BLaER1 (cell line): ENCODE measurements around the gene MGAT2.
"Not testable (repeated sequence)": the region's sequence is repeated elsewhere in the genome, so short reads cannot be mapped to it uniquely, and the experiment has no call there.

Experiments
- H3K27ac ChIP-seq: shearing (Covaris generic); formaldehyde crosslinking; 2 replicates; pipeline ENCODE4 v1.8.1; 2022
- H3K27me3 ChIP-seq: shearing (Covaris generic); formaldehyde crosslinking; 2 replicates; pipeline ENCODE4 v1.8.1; 2022
- H3K36me3 ChIP-seq: shearing (Covaris generic); formaldehyde crosslinking; 2 replicates; pipeline ENCODE4 v1.8.1; 2022
- H3K4me1 ChIP-seq: shearing (Covaris generic); formaldehyde crosslinking; 2 replicates; pipeline ENCODE4 v1.8.1; 2022
- H3K4me2 ChIP-seq: shearing (Covaris generic); formaldehyde crosslinking; 2 replicates; pipeline ENCODE4 v1.8.1; 2022
- H3K4me3 ChIP-seq: shearing (Covaris generic); formaldehyde crosslinking; 2 replicates; pipeline ENCODE4 v1.8.1; 2022
- H3K9ac ChIP-seq: shearing (Covaris generic); formaldehyde crosslinking; 2 replicates; pipeline ENCODE4 v1.8.1; 2022
- H3K9me3 ChIP-seq: shearing (Covaris generic); formaldehyde crosslinking; 2 replicates; pipeline ENCODE4 v1.8.1; 2022
- H4K20me1 ChIP-seq: shearing (Covaris generic); formaldehyde crosslinking; 2 replicates; pipeline ENCODE4 v1.8.1; 2022
- Cebpa-rat ChIP-seq: shearing (Covaris generic); IDR thresholded peaks from 2 replicates; pipeline ENCODE4 v1.8.1; 2022

The MGAT2 gene

DNA sequence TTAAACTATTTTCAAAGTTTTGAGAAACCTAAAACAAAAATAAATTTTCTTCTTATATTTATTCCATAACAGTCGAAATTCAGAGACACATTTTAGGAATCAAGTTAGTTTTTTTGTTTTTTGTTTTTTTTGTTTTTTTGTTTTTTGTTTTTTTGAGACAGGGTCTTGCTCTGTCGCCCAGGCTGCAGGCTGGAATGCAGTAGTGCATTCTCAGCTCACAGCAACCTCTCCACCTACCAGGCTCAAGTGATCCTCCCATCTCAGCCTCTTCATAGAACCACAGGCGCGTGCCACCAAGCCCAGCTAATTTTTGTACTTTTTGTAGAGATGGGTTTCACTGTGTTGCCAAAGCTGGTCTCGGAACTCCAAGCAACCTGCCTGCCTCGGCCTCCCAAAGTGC, 32.9 kb downstream of the MGAT2 start:
- H3K27ac ChIP-seq = no peak overlapping the region
- no peak for TF ChIP-seq Cebpa-rat
- H3K4me2 ChIP-seq = no peak overlapping the region
- no peaks in the 10 kb centered on the region for H3K4me1 ChIP-seq
- H4K20me1 ChIP-seq = peaks cover 5% of the 10 kb centered on the region; the same call in 1 of the 2 replicates
- H3K4me3 ChIP-seq = no peak overlapping the region
- H3K36me3 ChIP-seq = peaks cover 54% of the 10 kb centered on the region
- H3K9me3 ChIP-seq = no peaks in the 10 kb centered on the region
- no peaks in the 10 kb centered on the region for H3K27me3 ChIP-seq
- no peak overlapping the region for H3K9ac ChIP-seq

DNA sequence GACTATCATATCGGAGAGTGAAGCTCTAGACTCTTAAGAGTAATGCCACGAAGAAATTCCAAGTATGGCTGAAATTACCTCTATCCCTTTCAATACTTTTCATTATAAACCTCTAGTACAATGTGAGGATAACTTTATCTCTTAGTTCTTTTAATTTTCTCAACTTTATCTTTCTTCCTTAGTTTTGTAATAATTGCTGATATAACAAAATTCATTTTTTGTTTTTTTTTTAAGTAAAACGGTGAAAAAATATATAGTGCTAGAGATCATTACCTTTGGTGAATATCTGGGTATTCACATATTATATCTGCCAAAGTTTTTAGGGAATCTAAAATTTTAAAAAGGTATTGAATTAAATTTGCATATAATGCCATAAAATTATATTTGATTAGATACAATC, 33.9 kb downstream of the MGAT2 start:
- Histone ChIP-seq H3K9me3 (no peaks in the 10 kb centered on the region), H3K4me2 (no peak overlapping the region), H3K4me3 (no peak overlapping the region), H3K27ac (no peak overlapping the region), H3K4me1 (no peaks in the 10 kb centered on the region), H3K36me3 (peaks cover 47% of the 10 kb centered on the region), H3K9ac (no peak overlapping the region), H3K27me3 (no peaks in the 10 kb centered on the region), H4K20me1 (no peaks in the 10 kb centered on the region; the same call in 1 of the 2 replicates)
- TF ChIP-seq Cebpa-rat = no peak

DNA sequence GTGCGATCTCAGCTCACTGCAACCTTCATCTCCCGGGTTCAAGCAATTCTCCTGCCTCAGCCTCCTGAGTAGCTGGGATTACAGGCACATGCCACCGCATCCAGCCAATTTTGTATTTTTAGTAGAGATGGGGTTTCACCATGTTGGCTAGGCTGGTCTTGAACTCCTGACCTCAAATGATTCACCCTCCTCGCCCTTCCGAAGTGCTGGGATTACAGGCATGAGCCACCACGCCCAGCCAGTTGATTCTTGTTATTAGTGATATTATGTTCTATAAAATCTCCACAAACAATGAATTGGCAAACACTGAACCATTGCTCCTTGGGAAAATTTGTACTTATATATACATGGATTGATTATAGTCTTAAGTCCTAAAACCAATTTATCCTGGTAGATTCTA, 36.9 kb downstream of the MGAT2 start:
- H3K4me2 ChIP-seq, H3K27ac ChIP-seq, H3K9ac ChIP-seq, H3K27me3 ChIP-seq, H3K9me3 ChIP-seq, H4K20me1 ChIP-seq, H3K4me3 ChIP-seq, H3K4me1 ChIP-seq: not testable (repeated sequence)
- peaks cover 46% of the 10 kb centered on the region for H3K36me3 ChIP-seq

DNA sequence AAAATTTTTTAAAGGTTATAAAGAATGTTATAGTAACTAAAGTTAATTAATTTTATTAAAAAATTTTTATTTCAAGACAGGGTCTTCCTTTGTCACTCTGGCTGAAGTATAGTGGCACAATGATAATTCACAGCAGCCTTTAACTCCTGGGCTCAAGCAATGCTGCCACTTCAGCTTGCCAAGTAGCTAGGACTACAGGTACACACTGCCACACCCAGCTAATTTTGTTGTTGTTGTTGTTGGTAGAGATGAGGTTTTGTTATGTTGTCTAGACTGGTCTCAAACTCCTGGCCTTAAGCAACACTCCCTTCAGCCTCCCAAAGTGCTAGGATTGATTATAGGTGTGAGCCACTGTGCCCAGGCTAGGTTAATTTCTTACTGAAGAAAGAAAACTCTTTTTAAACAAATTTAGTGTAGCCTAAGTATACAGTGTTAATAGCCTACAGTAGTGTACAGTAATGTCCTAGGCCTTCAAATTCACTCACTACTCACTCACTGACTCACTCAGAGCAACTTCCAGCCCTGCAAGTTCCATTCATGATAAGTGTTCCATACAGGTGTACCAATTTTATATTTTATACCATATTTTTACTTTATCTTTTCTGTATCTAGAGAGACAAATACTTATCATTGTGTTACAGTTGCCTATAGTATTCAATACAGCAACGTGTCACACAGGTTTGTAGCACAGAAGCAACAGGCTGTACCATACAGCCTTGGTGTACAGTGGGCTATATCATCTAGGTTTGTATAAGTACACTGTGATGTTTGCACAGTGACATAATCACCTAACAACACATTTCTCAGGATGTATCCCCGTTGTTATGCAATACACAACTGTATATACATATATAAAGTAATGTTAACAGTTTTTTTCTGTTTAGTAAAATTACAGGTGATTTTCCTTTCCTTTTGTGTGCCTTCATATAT, 39.2 kb downstream of the MGAT2 start:
- no peak overlapping the region for H3K4me3 ChIP-seq
- H3K36me3 ChIP-seq = peaks cover 43% of the 10 kb centered on the region
- no peak overlapping the region for H3K4me2 ChIP-seq
- H3K27ac ChIP-seq = no peak overlapping the region
- H3K27me3 ChIP-seq = no peaks in the 10 kb centered on the region
- H3K9me3 ChIP-seq = no peaks in the 10 kb centered on the region
- no peaks in the 10 kb centered on the region for H4K20me1 ChIP-seq
- H3K4me1 ChIP-seq = no peaks in the 10 kb centered on the region
- no peak overlapping the region for H3K9ac ChIP-seq
- no peak for TF ChIP-seq Cebpa-rat

DNA sequence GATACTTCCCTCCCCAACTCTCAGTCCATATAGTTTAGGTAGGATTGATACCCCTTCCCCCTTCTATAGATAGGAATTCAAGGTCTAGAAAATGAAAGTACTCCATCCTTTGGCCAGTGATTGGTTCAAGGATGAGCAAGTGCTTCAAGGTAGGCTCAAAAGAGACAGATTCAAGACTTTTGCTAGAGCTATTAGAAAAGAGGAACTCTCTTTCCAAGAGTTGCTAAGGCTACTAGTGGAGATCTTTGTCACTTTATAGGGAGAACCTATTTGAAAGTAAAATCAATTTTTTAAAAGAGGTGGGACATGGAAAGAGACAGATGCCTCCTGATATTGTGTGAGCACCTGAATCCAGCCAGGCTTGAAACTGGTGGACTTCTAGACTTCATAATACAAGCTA, 49.9 kb downstream of the MGAT2 start:
- H3K27ac ChIP-seq = no peak overlapping the region
- H3K36me3 ChIP-seq = peaks cover 67% of the 10 kb centered on the region
- H3K27me3 ChIP-seq = no peaks in the 10 kb centered on the region
- no peaks in the 10 kb centered on the region for H3K9me3 ChIP-seq
- no peaks in the 10 kb centered on the region for H4K20me1 ChIP-seq
- no peak overlapping the region for H3K4me3 ChIP-seq
- no peak overlapping the region for H3K4me2 ChIP-seq
- no peaks in the 10 kb centered on the region for H3K4me1 ChIP-seq
- no peak overlapping the region for H3K9ac ChIP-seq
- TF ChIP-seq Cebpa-rat = no peak
